KMS-11 (cell line): ENCODE data around the gene CEP120.

ENCODE experiments used
- H2AFZ ChIP-seq: fragments of 200-600 bp; sonication (generic); 2 replicates; pipeline ENCODE4 v1.6.1; 2016; ENCODE audit warnings: antibody characterized with exemption, mixed run types, low read depth
- H3K27ac ChIP-seq: fragments of 200-600 bp; sonication (generic); 2 replicates; pipeline ENCODE4 v1.6.1; 2016; ENCODE audit warnings: mild to moderate bottlenecking, mixed run types
- H3K27me3 ChIP-seq: fragments of 200-600 bp; sonication (generic); 2 replicates; pipeline ENCODE4 v1.6.1; 2017; ENCODE audit warnings: mild to moderate bottlenecking, low read depth, mixed run types, moderate library complexity; ENCODE audit not compliant: insufficient read depth
- H3K36me3 ChIP-seq: fragments of 200-600 bp; sonication (generic); 2 replicates; pipeline ENCODE4 v1.6.1; 2017; ENCODE audit warnings: mild to moderate bottlenecking, mixed run types; ENCODE audit not compliant: insufficient read depth
- H3K4me1 ChIP-seq: fragments of 200-600 bp; sonication (generic); 2 replicates; pipeline ENCODE4 v1.6.1; 2016; ENCODE audit warnings: mild to moderate bottlenecking, low read depth, mixed run types; ENCODE audit not compliant: poor library complexity, severe bottlenecking
- H3K4me2 ChIP-seq: fragments of 200-600 bp; sonication (generic); 2 replicates; pipeline ENCODE4 v1.7.0; 2016; ENCODE audit warnings: mild to moderate bottlenecking, mixed run types
- H3K4me3 ChIP-seq: fragments of 200-600 bp; sonication (generic); IDR thresholded peaks from 2 replicates; pipeline ENCODE4 v1.6.1; 2017; ENCODE audit warnings: low read depth, low read length, mixed read lengths; ENCODE audit not compliant: insufficient read depth
- H3K79me2 ChIP-seq: fragments of 200-600 bp; sonication (generic); 2 replicates; pipeline ENCODE4 v1.6.1; 2016; ENCODE audit warnings: low read depth, mixed run types; ENCODE audit not compliant: insufficient read depth
- H3K9ac ChIP-seq: fragments of 200-600 bp; sonication (generic); 2 replicates; pipeline ENCODE4 v1.6.1; 2016; ENCODE audit warnings: mild to moderate bottlenecking, mixed run types
- H4K20me1 ChIP-seq: fragments of 200-600 bp; sonication (generic); 2 replicates; pipeline ENCODE4 v1.6.1; 2016; ENCODE audit warnings: mild to moderate bottlenecking, mixed run types; ENCODE audit not compliant: insufficient read depth
- TF ChIP-seq, protein P1 (sequence below): fragments of 200-600 bp; sonication (generic); conservative IDR thresholded peaks from 2 replicates; pipeline ENCODE4 v1.6.1; 2017; ENCODE audit warnings: low read depth, mild to moderate bottlenecking, antibody characterized with exemption, low read length, moderate library complexity, mixed read lengths

The CEP120 gene

DNA sequence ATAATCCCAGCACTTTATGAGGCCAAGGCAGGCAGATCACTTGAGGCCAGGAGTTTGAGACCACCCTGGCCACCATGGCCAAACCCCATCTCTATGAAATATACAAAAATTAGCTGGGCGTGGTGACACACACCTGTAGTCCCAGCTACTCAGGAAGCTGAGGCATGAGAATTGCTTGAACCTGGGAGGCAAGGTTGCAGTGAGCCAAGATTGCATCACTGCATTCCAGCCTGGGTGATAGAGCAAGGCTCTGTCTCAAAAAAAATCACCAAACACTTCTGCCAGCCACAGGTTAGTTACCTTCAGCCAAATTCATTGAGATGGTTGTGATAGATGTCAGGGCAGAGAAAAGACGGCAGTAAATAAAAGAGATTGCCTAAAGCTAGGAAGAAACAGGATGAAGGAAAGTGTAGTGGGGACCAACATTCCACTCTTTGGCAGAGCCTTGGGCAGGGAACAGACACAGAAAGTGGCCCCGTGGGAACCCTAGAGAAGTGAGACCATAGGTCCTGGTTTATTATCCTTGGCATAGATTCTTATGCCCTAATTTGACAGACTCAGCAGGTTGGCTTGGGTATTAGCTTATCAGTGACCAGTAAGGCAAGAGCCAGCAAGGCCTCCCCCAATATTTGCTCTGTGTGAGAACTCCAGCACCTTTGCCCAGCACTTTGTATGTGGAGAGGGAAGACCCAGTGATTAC is 5.5 kb upstream of the CEP120 start:
- Histone ChIP-seq H3K4me2 (no peak overlapping the region), H4K20me1 (no peaks in the 10 kb centered on the region), H3K9ac (no peak overlapping the region), H3K36me3 (no peaks in the 10 kb centered on the region), H3K27me3 (no peaks in the 10 kb centered on the region), H2AFZ (no peak overlapping the region), H3K4me3 (no peak overlapping the region), H3K27ac (no peak overlapping the region), H3K79me2 (no peaks in the 10 kb centered on the region), H3K4me1 (peaks cover 6% of the 10 kb centered on the region)
- TF ChIP-seq, protein P1, sequence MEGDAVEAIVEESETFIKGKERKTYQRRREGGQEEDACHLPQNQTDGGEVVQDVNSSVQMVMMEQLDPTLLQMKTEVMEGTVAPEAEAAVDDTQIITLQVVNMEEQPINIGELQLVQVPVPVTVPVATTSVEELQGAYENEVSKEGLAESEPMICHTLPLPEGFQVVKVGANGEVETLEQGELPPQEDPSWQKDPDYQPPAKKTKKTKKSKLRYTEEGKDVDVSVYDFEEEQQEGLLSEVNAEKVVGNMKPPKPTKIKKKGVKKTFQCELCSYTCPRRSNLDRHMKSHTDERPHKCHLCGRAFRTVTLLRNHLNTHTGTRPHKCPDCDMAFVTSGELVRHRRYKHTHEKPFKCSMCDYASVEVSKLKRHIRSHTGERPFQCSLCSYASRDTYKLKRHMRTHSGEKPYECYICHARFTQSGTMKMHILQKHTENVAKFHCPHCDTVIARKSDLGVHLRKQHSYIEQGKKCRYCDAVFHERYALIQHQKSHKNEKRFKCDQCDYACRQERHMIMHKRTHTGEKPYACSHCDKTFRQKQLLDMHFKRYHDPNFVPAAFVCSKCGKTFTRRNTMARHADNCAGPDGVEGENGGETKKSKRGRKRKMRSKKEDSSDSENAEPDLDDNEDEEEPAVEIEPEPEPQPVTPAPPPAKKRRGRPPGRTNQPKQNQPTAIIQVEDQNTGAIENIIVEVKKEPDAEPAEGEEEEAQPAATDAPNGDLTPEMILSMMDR: no peak

DNA sequence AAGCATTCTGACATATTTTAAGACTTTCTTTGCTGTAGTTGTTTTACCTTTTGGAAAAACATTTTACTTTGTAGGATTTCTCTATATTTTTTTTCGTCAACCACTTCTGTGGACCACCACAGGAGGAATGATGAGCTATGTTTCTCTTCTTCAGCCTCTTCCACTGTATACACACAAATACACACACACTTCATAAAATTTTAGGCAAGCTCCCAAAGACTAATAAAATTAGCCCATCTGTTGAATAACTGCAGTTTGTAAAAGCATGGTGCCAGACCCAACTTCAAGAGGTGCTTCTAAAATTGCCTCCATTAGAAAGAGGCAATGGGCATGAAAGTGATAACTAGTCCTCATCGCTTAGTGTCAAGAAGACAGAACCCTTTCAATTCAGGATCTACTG is 4.1 kb upstream of the CEP120 start:
- Histone ChIP-seq H2AFZ (no peak overlapping the region), H3K27me3 (no peaks in the 10 kb centered on the region), H3K4me1 (peaks cover 7% of the 10 kb centered on the region), H3K4me3 (no peak overlapping the region), H3K9ac (no peak overlapping the region), H4K20me1 (no peaks in the 10 kb centered on the region), H3K36me3 (no peaks in the 10 kb centered on the region), H3K79me2 (peaks cover 2% of the 10 kb centered on the region; the same call in 1 of the 2 replicates), H3K4me2 (no peak overlapping the region), H3K27ac (no peak overlapping the region)
- TF ChIP-seq, protein P1: no peak

DNA sequence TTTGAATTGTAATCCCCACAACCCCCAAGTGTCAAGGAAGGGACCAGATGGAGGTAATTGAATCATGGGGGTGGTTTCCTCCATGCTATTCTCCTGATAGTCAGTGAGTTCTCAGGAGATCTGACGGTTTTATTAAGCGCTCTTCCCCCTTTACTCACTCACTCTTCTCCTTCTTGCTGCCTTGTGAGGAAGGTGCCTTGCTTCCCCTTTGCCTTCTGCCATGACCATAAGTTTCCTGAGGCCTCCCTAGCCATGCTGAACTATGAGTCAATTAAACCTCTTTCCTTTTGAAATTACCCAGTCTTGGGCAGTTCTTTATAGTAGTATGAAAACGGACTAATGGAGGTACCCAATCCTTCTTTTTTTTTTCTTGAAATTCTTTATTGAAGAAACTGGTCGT is 2.2 kb upstream of the CEP120 start:
- Histone ChIP-seq H3K9ac (no peak overlapping the region), H3K4me1 (peaks cover 17% of the 10 kb centered on the region), H3K36me3 (no peaks in the 10 kb centered on the region), H3K27ac (no peak overlapping the region), H4K20me1 (no peaks in the 10 kb centered on the region), H3K4me3 (no peak overlapping the region), H3K27me3 (no peaks in the 10 kb centered on the region), H3K4me2 (no peak overlapping the region), H2AFZ (no peak overlapping the region), H3K79me2 (peaks cover 7% of the 10 kb centered on the region; the same call in 1 of the 2 replicates)
- TF ChIP-seq, protein P1: no peak

DNA sequence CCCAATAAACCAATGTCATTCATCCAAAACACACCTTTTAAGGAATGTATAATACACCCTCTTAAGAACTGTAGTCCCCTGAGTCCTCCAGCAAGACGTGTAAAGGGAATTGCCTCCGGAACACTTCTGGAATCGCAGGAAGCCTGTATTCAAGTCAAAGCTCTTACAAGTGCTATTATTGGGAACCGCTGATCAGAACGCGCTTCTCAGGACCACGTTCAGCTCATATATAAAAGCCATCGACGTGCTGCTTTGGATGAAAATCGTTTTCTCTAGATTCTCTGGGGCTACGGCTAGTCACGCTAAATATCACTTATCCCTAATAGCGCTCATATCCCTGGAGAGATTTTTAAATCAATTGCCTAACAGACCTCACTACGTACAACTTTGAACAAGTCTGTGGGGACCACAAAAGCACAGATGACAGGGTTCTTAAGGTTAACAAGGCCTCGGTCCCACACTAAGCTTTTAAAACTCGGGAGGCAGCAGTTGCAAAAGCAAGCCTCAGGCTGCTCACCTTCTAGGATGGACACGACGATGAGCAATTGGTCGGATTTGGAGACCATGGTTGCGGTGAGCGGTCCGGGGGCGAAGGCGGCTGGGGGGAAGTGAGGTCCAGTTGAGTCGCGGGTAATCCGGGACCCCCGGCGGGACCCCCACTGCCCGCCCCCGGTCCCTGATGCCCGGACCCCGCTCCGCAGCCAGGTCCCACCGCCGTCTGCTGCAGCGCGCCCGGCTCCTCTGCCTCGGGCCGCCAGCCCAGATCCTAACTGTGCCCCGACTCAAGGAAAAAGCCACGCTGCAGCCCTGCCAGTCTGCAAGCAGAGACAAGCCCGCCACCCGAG is 548 bp downstream of the CEP120 start:
- Histone ChIP-seq H4K20me1 (no peaks in the 10 kb centered on the region), H3K4me3 (peak overlapping the region; percentile 61), H3K36me3 (0 out of 2 replicates have a peak, but pooled peaks cover 3% of the 10 kb centered on the region), H3K4me2 (peak overlapping the region; percentile 92), H3K27ac (peak overlapping the region; percentile 68), H3K79me2 (peaks cover 7% of the 10 kb centered on the region; the same call in 1 of the 2 replicates), H3K9ac (peak overlapping the region; percentile 92), H3K4me1 (peaks cover 17% of the 10 kb centered on the region), H3K27me3 (no peaks in the 10 kb centered on the region), H2AFZ (peak overlapping the region; percentile 82)
- TF ChIP-seq, protein P1: no peak
